Measurements from ENCODE around the gene RBM15B. TPM values are rescaled to one million over a fixed set of nuclear protein-coding genes. Genes with fewer than 3 reads are reported as not detected.
A peak's percentile ranks its signal among the peaks of the same experiment; 100 is the strongest.

RBM15B gene
- total RNA-seq, 4 donors from 2014 or later, result 23.1 to 34.6 (median 27.4) TPM

DNA sequence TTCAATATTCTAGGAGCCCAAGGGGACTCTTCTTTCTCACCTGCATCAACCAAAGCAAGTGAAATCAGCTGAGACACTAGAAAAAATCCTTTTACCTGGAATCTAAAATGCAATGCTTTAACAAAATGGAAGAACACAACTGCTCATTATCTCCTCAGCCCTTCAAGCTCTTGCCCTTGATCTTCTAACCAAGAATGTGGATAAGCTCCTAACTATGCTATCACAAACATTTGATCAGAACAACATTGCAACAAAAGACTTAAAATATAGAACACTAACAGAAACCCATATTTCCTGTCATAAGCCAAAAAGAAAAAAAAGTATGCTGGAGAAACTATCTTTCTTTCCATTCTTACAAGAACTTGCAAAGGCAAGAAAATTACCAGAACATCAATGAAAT lies 12.6 kb downstream of the RBM15B start:
- Histone ChIP-seq H3K9me3 (no peaks in the 10 kb centered on the region), H3K4me3 (no peak overlapping the region), H3K27me3 (no peaks in the 10 kb centered on the region), H3K27ac (no peak overlapping the region), H3K36me3 (peaks cover 0 to 54% (median 0%) of the 10 kb centered on the region in 3 donors), H3K4me1 (no peaks in the 10 kb centered on the region)
- no peak for DNase-seq
- TF ChIP-seq POLR2A (IDR thresholded peaks at IDR 0.05), result no peak
- TF ChIP-seq, protein P1, sequence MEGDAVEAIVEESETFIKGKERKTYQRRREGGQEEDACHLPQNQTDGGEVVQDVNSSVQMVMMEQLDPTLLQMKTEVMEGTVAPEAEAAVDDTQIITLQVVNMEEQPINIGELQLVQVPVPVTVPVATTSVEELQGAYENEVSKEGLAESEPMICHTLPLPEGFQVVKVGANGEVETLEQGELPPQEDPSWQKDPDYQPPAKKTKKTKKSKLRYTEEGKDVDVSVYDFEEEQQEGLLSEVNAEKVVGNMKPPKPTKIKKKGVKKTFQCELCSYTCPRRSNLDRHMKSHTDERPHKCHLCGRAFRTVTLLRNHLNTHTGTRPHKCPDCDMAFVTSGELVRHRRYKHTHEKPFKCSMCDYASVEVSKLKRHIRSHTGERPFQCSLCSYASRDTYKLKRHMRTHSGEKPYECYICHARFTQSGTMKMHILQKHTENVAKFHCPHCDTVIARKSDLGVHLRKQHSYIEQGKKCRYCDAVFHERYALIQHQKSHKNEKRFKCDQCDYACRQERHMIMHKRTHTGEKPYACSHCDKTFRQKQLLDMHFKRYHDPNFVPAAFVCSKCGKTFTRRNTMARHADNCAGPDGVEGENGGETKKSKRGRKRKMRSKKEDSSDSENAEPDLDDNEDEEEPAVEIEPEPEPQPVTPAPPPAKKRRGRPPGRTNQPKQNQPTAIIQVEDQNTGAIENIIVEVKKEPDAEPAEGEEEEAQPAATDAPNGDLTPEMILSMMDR (IDR thresholded peaks at IDR 0.05), result no peak

DNA sequence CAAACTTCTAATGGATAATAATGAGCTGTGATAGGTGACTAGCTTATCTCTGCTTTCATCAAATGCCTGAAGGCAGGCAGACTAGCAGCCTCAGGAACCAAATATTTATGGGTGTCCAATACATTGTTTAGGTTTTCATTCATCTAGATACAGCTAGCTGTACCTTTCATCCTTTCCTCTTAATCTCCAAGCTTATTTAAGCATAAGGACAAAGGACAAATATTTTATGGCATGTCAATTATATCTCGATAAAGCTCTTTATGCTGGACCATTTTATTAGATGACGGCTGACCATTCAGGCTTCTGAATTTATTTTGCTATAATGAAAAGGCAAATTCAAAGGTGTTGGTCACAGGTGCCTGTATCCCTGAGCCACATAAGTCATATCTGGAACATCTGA lies 16.9 kb downstream of the RBM15B start:
- H3K27ac ChIP-seq, result no peak overlapping the region
- no peak for TF ChIP-seq POLR2A (IDR thresholded peaks at IDR 0.05)
- TF ChIP-seq, protein P1 (IDR thresholded peaks at IDR 0.05), result no peak
- no peaks in the 10 kb centered on the region for H3K9me3 ChIP-seq
- H3K36me3 ChIP-seq, result peaks cover 0 to 52% (median 0%) of the 10 kb centered on the region in 3 donors
- no peaks in the 10 kb centered on the region for H3K4me1 ChIP-seq
- no peak overlapping the region for H3K4me3 ChIP-seq
- peak in 1 of 3 donors; percentile 2 for DNase-seq
- no peaks in the 10 kb centered on the region for H3K27me3 ChIP-seq

DNA sequence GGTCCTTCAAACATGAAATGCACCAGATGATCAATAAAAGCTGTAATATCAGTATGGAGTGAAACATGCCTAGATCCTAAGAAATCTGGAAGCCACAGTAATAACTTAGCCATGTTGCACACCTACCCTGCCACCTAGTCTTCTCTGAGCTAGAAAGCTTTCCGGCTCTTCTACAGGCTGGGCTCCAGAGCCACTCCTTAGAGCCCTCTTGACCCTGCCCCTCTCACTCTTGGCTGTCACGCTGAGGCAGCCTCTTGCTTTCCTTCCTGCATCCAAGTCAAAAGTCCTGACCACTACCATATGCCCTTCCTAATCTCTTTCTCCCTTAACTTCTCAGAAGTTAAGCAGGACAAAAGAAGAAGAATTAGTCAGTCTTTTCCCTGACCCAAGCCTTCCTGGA lies 17.7 kb downstream of the RBM15B start:
- Histone ChIP-seq H3K9me3 (no peaks in the 10 kb centered on the region), H3K4me3 (no peak overlapping the region), H3K4me1 (no peaks in the 10 kb centered on the region), H3K27me3 (no peaks in the 10 kb centered on the region), H3K36me3 (peaks cover 0 to 52% (median 0%) of the 10 kb centered on the region in 3 donors), H3K27ac (no peak overlapping the region)
- TF ChIP-seq POLR2A (IDR thresholded peaks at IDR 0.05), result no peak
- TF ChIP-seq, protein P1 (IDR thresholded peaks at IDR 0.05), result no peak
- no peak for DNase-seq

DNA sequence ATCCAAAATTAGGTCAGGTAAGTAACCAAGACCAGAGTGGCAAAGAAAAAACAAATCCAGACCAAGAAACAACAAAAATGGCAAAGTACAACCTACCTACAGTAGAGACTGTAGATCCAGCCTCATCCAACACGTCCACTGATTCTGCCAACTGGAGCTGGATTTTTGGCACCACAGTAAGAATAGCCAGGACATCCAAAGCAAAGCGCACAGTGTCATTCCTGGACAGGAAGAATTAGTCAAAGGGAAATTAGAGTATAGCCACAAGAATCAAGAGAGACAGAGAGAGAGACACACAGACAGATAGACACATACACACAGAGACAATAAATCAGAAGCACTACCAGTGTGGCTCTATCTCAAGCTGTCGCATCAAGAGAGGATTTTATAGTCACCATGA lies 31.1 kb downstream of the RBM15B start:
- no peaks in the 10 kb centered on the region for H3K4me1 ChIP-seq
- H3K4me3 ChIP-seq, result no peak overlapping the region
- DNase-seq, result no peak
- H3K27ac ChIP-seq, result no peak overlapping the region
- peaks cover 0 to 69% (median 2%) of the 10 kb centered on the region in 3 donors for H3K36me3 ChIP-seq
- no peaks in the 10 kb centered on the region for H3K9me3 ChIP-seq
- H3K27me3 ChIP-seq, result no peaks in the 10 kb centered on the region
- TF ChIP-seq POLR2A (IDR thresholded peaks at IDR 0.05), result no peak
- TF ChIP-seq, protein P1 (IDR thresholded peaks at IDR 0.05), result no peak

DNA sequence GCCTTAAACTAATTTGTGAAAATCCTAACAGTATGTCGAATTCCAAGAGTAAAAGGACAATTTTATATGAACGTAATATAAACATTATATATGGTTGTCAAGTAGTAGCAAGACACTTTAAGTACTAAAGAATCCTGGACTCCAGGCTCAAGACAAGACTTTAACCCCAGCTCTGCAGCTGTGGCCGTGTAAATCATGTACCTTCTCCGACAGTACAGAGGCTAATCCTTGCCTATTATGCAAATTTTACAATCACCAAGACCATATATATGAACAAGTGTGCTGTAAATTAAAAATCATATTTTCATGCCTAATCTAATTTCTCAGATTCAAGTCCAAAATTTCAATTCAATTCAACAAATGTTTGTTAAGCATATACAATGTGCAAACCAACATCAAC lies 35.8 kb downstream of the RBM15B start:
- Histone ChIP-seq H3K9me3 (no peaks in the 10 kb centered on the region), H3K4me3 (no peak overlapping the region), H3K36me3 (peaks cover 0 to 70% (median 0%) of the 10 kb centered on the region in 3 donors), H3K4me1 (no peaks in the 10 kb centered on the region), H3K27me3 (no peaks in the 10 kb centered on the region), H3K27ac (no peak overlapping the region)
- DNase-seq, result no peak
- TF ChIP-seq, protein P1 (IDR thresholded peaks at IDR 0.05), result no peak
- TF ChIP-seq POLR2A (IDR thresholded peaks at IDR 0.05), result no peak

DNA sequence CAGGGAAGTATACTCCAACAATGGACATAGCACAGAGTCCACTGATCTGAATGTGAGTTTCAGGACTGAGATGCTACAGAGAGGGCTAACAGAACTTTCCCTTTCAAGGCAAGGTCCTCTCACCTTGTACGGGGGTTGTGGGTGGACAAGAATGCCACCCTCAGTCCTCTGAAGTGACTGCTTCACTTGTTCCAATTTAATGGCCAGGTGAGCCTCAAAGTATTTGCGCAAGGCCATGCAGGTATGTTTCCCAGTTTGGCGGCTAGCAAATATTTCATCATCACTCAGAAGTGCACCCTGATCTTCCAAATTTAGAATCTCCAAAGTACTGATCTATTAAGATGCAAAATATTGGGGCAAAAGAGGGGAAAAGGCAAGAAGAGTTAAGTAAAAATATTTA lies 38.1 kb downstream of the RBM15B start:
- no peak overlapping the region for H3K4me3 ChIP-seq
- no peak for TF ChIP-seq POLR2A (IDR thresholded peaks at IDR 0.05)
- TF ChIP-seq, protein P1 (IDR thresholded peaks at IDR 0.05), result no peak
- H3K27ac ChIP-seq, result no peak overlapping the region
- H3K9me3 ChIP-seq, result no peaks in the 10 kb centered on the region
- no peak for DNase-seq
- no peaks in the 10 kb centered on the region for H3K4me1 ChIP-seq
- peaks cover 0 to 57% (median 0%) of the 10 kb centered on the region in 3 donors for H3K36me3 ChIP-seq
- H3K27me3 ChIP-seq, result no peaks in the 10 kb centered on the region
